ENCODE data around the gene RPAIN.

RPAIN gene

DNA sequence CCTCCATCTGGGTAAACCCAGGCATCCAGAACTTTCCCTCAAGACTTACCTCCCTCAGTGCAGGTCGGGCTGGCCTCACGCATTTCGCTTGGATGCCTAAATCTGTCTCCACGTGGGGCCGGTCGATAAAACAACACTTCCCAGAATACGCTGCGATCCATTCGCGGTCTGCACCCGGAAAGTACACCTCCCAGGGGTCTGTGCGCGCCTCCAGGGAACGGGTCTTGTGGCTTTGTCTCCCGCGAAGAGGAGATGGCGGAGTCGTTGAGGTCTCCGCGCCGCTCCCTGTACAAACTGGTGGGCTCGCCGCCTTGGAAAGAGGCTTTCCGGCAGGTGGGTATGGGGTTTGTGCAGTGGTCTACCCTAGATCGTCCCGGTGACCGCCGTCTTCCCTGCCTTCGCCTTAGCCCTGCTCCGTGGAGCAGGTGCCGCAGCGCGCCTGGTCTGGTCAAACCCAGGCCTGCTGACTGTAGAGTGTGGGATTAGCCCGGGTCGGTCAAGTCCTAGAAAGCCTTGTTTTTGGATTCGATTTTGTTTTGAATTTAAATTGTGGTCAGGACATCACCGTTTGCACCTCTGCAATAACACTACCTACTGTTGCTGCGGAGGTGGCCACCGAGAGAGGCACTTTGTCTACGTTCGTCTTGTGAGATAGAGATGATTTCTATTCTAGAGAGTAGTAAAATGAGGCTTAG lies at the start of gene RPAIN:
Gene RPAIN (plus strand): TSS at position 224 of the 695 bp plus-strand sequence. CDS start 29 bp downstream, at position 253.
- peak; percentile 65 for DNase-seq (ENCODE audit: low read depth)

DNA sequence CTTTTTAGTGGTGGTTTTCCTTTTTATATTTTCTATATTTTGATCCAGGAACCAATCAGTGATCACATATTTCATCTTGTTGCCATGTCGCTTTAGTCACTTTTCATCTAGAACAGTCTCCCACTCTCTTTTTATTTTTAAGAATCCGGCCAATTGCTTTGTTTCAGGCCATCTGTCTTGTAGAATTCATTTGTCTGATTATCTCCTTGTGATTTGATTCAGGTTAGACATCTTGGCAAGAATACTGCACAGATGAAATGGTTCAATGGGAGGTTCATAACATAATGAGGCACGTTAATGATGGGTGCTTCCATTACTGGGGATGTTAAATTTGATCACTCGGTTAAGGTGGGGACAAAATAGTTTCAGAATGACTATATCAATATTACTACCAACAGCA lies 49.6 kb upstream of the RPAIN start:
- no peak for DNase-seq (ENCODE audit: low read depth)

- DNase-seq (ENCODE audit: low read depth): no peak
These were observed 46.9 kb upstream of the RPAIN start for GRCh38 chr17:5373112-5373511.

GRCh38 chr17:5378566-5379207 lies 41.3 kb upstream of the RPAIN start:
- DNase-seq (ENCODE audit: low read depth): no peak

DNA sequence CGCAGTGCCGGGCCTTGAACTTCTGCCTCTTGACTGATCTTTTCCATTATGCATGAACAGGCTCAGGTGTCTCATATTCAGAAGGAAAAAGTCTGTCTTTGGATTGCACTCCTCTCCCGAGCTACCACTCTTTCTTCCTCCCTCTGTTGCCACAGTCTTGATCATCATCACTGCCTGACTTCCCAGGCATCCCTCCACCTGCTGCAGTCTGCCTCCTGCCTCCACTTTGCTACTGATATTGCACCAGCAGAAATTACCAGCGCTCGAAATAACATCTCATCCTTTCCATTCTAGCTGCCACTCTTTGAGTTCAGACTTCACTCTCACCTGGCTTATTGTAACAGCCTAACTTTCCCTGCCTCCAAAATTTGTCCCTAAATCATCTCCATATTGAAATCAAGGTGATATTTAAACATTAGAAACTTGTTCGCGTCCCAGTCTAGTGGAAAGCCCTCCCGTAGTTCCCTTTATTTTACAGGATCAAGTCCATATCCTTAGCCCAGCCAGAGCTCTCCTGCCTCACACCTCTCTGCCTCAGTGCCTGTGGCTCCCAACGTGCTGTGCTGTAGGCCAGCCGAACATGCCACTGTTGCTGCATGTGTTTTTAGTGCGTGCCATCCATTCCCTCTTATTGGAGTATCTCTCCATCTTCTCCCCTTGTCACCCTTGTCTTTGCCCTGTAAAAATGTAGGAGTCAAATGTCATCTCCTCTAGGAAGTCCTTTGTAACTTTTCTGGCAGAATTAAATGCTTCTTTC lies 40.5 kb upstream of the RPAIN start:
- no peak for DNase-seq (ENCODE audit: low read depth)

DNA sequence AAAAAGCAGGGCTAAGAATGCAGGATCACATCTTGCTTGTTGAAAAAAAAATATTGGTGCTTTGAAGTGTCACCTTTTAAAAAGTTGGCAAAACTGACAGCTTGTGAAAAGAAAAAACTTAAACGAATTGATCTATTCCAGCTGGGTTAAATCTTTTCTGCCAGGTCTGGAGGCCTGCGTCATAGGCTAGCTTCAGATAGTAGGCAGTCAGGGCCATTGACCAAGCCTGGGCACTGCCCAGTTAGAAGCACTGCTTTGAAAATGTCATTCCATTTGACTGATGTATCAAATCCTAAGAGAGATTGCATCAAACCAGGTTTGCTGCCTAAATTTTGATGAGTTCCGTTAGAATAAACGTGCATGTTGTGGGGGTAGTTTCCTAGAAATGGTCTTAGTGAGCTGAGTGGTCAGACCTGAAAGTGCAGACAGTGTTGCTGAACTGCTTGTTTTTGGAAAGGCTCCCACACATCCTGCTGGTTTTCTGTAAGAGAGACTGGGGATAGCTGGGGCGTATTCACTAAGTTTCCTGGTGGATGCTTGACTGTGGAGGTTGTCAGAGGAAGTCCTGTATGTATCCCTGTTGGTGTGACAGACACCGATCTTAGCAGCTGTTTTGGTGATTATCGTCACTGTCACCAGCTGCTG lies 39.4 kb upstream of the RPAIN start:
- DNase-seq (ENCODE audit: low read depth): no peak

- no peak for DNase-seq (ENCODE audit: low read depth)
These were observed 38.4 kb upstream of the RPAIN start for GRCh38 chr17:5381542-5381941.

DNA sequence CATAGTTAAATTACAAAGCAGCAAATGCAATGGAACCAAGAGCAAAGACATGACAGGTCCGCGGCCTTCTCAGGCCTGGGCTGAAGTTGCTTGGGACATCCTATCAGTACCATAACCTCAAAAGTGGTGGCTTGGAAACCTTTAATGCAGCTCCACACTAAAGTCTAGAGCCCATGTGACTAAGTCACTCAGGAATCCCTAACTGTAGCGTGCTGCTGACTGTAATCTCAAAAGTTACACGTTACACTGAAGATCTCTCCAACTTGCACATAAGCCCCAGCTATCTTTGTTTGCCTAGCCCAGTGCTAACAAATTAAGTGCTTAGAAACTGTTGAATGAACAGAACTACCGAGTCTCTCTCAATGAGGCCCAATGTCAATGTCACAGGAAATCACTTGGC lies 28.3 kb upstream of the RPAIN start:
- no peak for DNase-seq (ENCODE audit: low read depth)

DNA sequence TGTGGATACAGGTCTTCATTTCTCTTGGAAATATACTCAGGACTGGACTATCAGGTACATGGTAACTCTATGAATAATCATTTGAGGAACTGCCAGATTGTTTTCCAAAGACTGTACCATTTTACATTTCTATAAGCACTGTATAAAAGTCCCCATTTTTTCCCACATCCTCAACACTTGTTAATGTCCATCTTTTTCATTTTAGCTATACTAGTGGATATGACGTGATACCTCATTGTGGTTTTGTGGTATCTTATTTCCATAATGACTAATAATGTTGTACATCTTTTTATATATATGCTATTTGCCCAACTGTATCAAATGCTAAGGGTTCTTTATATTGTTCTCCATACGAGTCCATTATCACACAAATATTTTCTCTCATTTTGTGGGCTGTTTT lies 23.4 kb upstream of the RPAIN start:
- DNase-seq (ENCODE audit: low read depth): no peak

DNA sequence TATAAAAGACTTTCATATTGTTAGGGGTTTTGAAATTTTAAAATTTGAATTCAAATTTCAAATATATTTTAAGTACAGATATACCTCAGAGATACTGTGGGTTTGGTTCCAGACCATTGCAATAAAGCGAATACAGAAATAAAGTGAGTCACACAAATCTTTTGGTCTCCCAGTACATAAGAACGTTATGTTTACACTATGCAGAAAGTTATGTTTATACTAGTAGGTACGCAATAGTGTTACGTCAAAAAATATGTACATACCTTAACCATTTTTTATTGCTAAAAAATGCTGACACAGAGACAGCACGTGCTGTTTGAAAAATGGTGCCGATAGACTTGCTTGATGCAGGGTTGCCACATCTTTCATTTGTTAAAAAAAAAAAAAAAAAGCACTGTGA lies 20.2 kb upstream of the RPAIN start:
- no peak for DNase-seq (ENCODE audit: low read depth)

DNA sequence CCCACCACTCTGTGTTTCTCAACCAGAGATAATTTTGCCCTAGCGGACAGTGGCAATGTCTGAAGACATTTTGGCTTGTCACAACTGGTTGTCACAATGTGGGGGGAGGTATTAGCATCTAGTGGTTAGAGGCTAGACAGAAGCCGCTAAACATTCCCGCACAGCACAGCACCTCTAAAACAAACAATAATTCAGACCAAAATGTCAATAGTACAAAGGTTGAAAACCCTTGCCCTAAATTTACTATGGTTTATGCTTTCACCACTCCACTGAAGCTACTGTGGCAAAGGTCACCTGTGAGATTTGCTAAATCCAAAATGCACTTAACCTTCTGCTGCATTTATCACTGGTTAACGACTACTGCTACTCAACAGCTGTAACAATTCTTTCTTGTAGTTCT lies 14.6 kb upstream of the RPAIN start:
- DNase-seq (ENCODE audit: low read depth): no peak

DNA sequence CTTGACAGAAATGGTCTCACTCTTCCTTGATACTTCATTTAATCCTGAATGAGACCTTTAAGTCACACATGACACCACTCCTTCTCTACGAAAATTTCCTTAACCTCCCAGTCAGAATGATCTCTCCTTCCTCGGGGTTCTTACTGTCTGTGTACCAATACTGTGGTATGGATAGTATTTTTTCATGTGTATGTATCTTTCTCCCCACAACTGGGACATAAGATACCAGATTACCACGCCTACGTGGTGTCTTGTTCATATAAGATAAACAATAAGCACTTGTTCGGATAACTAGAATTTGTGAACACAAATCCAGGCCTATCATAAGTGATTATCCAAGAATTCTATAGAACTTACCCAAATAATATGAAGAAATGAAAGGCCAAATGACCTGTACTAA lies 11.8 kb upstream of the RPAIN start:
- DNase-seq (ENCODE audit: low read depth): no peak

DNA sequence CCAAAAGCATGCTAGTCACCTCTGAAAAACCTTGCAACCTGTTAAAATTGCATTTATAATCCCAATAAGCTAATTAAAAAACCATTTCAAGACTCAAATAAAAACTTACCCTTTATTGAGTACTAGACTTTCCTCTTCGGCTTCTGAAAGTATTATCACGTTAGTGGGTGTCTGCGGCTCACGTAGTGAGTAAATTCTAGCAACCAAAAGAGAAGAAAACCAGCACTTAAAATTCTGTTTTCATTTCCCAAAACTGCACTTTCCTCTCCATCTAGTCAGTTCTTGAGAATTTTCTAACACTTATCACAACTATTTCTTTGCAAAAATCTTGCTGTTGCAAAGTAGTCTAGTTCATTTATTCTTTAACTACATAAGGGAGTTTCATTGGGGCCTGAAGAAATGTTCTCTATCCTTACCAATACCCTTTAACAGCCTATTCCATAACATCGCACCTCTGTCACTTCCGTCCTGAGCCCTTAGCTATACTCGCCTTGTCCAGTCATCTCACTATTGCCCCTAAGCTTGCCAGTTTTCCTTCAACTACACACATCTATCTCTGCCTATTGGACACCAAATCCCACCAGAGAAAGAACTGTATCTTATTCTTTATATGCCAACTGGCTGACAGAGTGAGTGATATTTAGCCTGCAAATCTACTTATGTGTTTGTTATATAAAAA lies 9.2 kb upstream of the RPAIN start:
- DNase-seq (ENCODE audit: low read depth): no peak

GRCh38 chr17:5413682-5414081 lies 6.3 kb upstream of the RPAIN start:
- no peak for DNase-seq (ENCODE audit: low read depth)

DNA sequence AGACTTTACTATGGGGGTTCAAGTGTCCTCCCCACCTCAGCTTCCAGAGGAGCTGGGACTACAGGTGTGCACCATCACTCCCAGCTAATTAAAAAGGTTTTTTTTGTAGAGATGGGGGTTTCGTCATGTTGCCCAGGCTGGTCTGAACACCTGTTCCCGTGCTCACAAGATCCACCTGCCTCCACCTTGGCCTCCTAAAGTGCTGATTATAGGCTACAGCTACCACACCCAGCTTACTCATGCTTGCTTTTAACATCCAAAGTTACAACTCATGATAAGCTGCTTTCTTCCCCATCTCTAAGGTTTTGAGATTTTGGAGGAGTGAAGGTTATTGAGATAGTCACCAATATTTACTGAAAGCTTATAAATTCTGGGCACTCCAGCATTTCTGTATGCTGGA lies 3.1 kb upstream of the RPAIN start:
- no peak for DNase-seq (ENCODE audit: low read depth)

- DNase-seq (ENCODE audit: low read depth): no peak
These were observed 1.1 kb upstream of the RPAIN start for GRCh38 chr17:5418858-5419355.

DNA sequence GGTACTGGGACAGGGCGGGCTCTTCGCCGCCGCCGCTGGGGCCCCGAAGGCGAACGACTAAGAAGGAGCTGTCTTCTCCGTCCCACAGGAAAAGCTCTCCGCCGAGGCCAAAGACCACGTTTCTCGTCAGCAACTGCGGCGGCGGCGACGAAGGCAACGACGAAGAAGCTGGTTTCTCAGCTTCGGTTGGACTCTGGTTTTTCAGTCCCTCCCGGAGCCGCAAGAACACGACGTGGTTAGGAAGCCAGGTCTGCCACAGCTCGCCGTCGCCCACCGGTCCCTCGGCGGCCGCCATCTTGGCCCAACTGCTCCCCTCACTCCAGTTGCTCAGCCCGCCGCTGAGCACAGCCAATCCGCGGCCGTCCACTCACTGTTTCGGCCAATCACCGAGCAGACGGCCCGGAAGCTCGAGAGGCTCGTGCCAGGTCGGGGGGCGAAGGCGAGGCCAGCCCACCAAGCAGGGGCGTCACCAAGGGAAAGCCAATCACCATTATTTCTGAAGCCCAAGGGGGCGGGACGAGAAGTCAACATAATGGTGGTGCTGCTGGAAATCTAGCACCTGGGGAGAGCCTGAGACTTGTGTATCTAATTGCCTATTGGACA lies 525 bp upstream of the RPAIN start, which contains the start of gene NUP88:
Gene NUP88 (minus strand): TSS at position 307 of the 603 bp plus-strand sequence. CDS start 12 bp downstream, at position 295.
- peak; percentile 91 for DNase-seq (ENCODE audit: low read depth)

GRCh38 chr17:5422505-5422904 lies 2.5 kb downstream of the RPAIN start:
- no peak for DNase-seq (ENCODE audit: low read depth)

DNA sequence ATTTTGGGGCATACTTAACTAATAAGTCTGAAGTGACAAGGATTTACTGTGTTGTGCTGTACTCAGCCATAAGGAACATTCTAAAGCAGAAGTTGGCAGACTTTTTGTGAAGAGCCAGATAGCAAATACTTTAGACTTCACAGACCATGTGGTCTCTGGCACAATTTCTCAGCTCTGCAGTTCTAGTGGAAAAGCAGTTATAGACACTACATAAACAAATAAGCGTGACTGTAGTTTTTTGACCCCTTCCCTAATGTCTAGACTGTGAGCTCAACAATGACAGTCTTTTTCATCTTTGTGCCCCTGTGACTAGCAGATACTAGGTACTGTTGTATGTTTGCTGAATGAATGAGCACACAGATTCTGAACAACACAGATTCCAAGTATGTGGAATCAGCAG lies 4.9 kb downstream of the RPAIN start:
- DNase-seq (ENCODE audit: low read depth): no peak

GRCh38 chr17:5425826-5426225 lies 5.8 kb downstream of the RPAIN start:
- no peak for DNase-seq (ENCODE audit: low read depth)

- no peak for DNase-seq (ENCODE audit: low read depth)
These were observed 9.4 kb downstream of the RPAIN start for GRCh38 chr17:5429191-5429887.
